Occipital lobe (tissue), 2 donors: ENCODE results near the gene EME2. TPM values are rescaled to one million over a fixed set of nuclear protein-coding genes. Genes with fewer than 3 reads are reported as not detected.
"Not testable (repeated sequence)": the region's sequence is repeated elsewhere in the genome, so short reads cannot be mapped to it uniquely, and the experiment has no call there.

Experiments used
- DNase-seq: peaks from one replicate; lab custom pipeline; 2025; lab: John Stamatoyannopoulos, UW
- total RNA-seq: library from RNA; depleted of rRNA; stranded (reverse); fragments of >200 nt; gene quantifications from one replicate; pipeline ENCODE4 v1.2.3, GENCODE V29; 2014

Gene EME2, protein sequence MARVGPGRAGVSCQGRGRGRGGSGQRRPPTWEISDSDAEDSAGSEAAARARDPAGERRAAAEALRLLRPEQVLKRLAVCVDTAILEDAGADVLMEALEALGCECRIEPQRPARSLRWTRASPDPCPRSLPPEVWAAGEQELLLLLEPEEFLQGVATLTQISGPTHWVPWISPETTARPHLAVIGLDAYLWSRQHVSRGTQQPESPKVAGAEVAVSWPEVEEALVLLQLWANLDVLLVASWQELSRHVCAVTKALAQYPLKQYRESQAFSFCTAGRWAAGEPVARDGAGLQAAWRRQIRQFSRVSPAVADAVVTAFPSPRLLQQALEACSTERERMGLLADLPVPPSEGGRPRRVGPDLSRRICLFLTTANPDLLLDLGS
- 6.9 TPM for total RNA-seq

DNA sequence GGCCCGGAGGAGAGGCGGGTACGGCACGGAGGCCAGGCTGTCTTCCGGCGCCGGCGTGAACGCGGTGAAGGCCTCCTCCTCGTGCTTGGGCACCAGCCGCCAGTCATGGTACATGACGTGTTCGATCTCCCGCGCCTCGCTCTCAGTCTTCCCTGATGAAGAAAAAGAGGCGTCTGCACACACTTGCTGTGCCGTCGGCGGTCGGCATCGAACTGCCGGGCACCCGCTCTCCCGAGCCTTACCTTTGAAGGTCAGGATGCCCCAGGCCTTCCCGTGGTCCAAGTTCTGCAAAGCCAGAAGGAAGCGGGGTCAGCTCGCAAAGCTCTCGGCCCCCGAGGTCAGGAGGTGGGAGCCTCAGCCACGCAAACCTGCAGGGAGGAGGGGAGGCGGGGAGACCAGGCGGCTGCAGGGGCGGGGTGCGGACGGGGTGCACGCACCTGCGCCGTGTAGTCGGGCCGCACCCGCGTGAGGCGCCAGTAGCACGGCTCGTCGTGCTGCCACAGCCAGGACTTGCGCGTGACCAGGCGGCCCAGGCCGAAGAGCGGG, at the start of gene EME2:
TSS of gene EME2 (plus strand) at position 449 of the 546 bp plus-strand sequence. CDS start 418 bp downstream, outside the sequence.
- DNase-seq = no peak

DNA sequence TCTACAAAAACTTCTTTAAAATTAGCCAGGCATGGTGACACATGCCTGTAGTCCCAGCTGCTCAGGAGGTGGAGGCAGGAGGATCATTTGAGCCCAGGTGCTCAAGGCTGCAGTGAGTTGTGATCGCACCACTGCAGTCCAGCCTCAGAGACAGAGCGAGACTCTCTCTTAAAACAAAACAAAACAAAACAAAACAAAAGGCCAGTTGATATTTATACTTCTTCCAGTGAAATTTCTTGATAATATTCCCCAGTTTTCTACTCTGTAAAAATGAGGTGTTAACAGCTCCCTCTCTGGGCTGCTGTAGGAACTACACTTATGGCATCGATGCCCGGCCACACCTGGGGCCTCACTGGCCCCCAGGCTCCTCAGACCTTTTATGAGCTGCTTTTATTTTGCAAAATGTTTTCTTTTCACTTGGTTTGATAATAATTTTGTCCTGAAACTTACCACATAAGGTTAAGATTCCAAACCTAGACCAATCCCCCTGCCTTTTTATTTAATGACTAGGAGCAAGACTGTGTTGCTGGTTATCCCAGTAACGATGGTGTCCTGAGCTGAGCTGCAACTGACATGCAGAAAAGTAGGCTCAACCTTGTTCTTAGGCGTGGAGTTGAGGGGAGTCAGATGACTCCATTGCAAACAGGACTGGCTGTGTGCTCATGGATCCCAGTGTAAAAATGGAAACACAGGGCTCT, 49.0 kb upstream of the EME2 start:
- no peak for DNase-seq

DNA sequence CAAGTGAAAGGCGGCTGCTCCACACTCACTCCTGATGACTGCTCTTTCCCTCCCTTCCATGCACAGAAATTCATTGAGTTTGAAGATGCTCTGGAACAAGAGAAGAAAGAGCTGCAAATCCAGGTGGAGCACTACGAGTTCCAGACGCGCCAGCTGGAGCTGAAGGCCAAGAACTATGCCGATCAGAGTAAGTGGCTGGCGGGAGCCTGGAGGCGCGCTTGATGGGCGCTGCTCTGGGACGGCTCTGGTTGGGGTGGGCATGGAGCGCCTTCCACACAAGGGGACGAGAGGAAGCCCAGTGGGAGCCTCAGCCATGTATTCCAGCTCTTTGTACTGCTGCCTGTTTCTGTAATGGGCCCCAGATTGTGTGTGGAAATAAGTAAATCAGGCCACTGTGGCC, 48.1 kb upstream of the EME2 start:
- DNase-seq = no peak

DNA sequence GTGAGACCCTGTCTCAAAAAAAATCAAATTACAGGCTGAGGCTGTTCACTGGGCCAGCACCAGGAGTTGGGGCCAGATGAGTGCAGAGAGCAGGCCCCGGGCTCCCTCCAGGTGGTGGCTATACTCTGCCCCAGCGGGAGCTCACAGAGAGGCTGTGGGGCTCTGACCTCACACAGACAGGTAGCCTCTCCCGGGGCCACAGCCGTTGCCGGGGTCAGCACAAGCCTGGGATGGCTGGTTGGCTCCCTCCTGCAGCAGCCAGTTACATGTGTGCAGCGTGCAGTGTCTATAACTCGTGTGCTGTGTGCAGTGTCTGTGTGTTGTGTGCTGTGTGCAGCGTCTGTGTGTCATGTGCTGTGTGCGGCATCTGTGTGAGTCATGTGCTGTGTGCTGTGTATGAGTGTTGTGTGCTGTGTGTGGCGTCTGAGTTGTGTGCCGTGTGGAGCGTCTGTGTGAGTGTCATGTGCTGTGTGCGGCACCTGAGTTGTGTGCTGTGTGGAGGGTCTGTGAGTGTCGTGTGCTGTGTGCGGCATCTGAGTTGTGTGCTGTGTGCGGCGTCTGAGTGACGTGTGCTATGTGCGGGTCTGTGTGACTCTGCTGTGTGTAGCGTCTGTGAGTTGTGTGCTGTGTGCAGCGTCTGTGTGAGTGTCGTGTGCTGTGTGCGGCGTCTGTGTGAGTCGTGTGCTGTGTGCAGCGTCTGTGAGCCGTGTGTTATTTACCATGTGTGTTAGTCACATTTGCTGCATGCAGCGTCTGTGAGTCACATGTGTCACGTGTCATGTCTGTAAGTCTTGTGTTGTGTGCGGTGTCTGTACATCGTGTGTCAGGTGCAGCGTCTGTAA, 45.7 kb upstream of the EME2 start:
- DNase-seq = no peak

DNA sequence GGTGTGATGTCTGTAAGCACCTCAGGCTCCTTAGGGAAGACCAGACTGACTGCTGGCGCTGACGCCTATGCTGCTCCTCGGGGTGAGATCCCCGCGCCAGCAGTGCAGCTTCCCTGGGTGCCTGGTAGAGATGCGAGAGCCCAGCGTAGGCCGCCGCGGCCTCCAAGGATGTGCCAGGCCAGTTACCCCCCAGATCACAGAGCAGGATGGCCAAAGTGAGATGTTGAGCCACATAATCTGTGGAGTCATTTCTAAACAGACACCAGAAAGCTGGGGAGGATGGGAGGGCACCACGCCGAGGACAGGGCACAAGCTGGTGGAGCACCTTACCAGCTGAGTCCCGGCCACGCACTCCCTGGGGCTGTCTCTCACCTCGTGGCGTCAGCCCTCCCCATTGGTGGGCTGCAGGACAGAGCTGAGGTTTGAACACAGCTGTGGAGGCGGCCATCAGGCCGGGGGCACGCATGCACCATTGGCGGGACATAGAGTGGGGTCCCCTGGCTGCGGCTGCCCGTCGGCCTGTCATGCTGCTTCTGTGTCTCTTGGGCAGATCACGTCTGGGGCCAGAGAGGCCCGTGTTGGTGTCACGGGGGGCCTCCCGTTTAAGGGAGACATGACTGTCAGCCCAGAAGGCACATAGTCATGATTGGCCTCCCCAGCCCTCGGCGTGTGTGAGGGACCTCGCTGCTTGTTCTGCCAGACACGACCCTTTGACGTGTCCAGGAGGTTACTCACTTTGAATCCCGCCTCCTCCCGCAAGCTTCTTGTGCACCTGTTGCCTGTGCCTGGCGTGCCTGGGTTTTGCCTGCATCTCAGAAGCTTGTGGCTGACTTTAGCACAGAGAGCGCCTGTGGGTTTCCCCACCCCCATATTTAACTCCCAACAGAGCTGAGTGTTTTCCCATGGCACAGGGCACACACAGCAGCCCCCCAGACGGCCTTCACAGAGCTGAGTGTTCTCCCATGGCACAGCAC, 44.7 kb upstream of the EME2 start:
- no peak for DNase-seq

DNA sequence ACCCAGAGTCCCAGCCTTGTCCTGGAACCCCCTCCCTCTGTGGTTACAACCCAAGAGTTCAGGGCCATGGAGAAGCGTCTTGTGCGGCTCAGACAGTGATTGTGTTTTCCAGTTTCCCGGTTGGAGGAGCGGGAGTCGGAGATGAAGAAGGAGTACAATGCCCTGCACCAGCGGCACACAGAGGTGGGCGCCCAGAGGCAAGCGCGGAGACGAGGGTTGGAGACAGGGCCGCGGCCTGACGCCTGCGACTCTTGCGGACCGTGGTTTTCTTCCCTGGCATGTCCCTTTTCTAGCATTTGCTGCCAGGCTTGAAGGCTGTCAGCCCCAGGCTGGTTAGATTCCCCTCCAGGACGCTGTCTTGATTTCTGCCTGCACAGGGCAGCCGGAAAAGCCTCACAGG, 43.6 kb upstream of the EME2 start:
- no peak for DNase-seq

DNA sequence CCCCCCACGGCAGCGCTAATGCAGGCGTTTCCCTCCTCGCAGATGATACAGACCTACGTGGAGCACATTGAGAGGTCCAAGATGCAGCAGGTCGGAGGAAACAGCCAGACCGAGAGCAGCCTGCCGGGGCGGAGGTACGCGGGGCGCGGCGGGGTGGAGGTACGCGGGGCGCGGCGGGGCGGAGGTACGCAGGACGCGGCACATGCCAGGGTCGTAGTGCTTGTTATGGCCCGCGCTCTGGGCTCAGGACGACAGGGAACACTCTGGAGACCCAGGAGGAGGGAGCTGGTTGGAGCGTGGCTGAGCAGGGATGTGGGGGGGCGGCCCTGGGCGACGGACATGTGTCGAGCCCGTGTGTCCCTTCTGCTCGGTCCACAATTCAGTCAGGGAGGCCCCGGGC, 43.2 kb upstream of the EME2 start:
- no peak for DNase-seq

DNA sequence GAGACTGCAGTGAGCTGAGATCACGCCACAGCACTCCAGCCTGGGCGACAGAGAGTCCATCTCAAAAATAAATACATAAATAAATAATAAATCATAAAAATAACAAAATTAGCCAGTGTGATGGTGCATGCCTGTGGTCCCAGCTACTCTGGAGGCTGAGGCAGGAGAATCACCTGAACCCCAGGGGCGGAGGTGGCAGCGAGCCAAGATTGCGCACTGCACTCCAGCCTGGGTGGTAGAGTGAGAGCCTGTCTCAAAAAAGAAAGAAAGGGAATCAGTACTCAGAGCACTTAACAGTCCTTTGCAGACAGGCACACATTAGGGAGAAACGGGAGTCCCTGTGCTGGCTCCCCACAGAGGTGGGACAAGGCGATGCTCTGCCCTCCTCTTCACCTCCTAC, 41.5 kb upstream of the EME2 start:
- no peak for DNase-seq

DNA sequence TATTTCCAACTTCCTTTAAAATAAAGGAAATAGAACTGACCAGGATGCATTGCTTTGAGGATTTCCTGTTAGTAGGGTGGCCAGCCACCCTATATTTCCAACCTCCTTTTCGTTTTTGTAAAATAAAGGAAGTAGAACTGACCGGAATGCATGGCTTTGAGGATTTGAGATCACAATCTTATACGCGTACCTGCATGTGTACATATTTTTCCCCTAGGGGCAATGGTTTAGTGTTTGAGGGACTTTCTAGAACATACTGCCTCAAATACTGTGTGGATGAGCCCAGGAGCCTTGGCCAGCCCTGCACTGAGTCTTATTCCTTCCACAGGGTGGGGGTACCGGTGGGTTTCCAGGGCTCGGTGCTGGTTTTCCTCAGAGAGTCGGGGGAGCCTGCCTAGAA, 41.0 kb upstream of the EME2 start:
- DNase-seq = no peak

DNA sequence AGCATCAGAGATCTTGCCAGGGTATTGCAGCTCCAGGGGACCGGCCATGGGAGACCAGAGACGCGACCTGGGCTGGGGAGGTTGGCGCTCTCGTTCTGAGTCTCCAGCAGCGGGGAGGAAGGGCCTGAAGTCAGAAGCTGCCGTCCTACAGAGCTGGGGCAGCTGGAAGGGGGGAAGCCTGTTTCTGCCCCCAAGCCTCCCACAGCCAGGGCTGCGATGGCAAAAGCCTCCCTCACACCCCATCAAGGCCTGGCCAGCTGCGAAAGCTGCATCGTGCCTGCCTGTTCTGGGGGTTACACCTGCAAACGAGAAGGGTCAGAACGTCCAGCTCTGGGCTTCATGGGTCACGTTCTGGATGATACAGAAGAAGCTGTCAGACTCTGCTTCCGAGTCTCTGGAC, 40.5 kb upstream of the EME2 start:
- DNase-seq = no peak

DNA sequence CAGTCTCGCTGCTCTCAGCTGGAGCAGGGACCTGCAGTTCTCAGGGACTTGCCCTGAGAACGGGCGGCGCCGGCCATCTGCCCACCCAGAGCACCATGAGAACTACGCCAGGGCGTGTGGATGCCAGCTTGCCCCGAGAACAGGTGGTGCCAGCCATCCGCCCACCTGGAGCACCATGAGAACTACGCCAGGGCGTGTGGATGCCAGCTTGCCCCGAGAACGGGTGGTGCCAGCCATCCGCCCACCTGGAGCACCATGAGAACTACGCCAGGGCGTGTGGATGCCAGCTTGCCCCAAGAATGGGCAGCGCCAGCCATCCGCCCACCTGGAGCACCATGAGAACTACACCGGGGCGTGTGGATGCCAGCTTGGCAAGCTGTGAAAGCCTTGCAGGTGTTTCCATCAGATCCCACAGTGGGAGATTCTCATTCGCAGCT, 40.0 kb upstream of the EME2 start:
- not testable (repeated sequence) for DNase-seq

DNA sequence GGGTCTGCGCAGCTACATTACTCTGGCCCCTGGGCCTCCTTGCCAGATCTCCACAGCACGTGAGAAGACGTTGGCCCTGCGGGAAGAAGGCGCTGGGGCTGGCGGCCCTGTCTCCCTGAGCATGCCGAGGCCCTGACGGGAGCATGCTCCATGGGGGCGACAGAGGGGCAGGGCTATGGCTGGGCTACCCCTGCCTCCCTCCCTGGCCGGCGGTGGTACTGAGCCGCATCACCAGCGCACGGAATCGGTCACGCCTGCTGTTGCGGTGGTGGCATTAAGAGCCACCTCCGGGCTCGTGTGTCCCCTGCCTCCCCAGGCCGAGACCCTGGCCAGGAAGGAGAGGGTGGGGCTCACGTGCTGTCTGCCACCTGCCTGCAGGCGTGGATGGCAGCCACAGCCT, 38.5 kb upstream of the EME2 start:
- no peak for DNase-seq

DNA sequence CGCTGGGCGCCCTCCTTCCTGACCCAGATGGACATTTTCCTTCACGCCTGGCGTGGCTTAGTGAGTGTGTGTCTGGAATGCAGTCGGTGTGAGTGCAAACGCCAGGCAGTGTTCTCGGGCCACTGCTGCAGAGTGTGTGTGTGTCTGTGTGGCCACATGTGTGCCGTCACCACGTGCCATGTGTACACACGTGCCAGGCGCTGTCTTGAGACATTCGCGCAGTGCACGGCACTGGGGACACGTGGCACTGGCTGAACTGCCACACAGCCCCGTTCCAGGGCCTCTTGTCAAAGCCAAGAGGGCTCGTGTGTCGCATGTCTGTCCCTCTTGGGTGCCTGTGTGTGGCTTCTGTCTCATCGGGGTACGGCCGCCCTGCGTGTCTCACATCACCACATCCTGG, 37.8 kb upstream of the EME2 start:
- DNase-seq = no peak

DNA sequence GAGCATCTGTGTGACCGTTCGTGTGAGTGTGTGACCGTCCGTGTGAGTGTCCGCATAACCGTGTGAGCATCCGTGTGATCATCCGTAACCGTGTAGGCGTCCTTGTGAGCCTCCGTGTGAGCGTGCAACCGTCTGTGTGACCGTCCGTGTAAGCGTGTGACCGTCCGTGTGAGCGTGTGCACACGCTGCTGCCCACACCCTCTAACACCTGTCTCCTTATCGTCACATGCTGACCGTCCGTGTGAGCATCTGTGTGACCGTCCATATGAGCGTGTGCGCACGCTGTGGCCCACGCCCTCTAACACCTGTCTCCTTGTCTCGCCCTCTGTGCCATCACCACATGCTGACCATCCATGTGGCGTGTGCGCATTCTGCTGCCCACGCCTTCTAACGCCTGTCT, 32.4 kb upstream of the EME2 start:
- DNase-seq = no peak

DNA sequence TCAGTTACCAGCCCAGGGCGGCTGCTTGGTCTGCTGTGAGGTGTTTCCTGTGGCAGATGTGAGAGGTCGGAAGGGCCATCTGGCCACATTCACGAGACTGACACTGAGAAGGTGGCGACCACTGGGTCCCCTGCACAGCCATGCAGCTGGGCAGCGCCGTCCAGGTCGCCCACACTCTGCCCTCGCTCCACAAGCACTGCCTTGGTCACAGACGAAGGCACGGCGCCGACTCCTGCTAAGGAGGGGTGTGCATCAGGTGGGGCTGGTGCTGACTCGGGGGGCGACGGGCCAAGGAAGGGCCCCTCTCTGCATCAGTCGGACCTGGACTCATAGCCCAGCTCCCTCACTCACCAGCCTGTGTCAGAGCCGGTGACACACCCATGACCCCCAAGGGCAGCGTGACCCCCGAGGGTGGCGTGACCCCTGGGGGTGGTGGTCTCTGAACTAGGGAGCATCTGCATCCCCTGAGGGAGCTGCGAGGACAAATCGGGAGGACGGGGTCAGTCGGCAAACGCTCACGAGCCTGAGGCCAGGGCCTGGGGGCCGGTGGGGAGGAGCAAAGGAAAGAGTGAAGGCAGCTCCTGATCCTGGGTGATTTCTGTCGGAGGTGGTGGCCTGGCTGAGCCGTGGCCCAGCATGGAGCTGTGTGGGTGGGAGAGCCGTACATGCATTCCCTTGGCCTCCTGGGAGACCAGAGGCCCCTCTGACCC, 31.7 kb upstream of the EME2 start:
- DNase-seq = no peak

DNA sequence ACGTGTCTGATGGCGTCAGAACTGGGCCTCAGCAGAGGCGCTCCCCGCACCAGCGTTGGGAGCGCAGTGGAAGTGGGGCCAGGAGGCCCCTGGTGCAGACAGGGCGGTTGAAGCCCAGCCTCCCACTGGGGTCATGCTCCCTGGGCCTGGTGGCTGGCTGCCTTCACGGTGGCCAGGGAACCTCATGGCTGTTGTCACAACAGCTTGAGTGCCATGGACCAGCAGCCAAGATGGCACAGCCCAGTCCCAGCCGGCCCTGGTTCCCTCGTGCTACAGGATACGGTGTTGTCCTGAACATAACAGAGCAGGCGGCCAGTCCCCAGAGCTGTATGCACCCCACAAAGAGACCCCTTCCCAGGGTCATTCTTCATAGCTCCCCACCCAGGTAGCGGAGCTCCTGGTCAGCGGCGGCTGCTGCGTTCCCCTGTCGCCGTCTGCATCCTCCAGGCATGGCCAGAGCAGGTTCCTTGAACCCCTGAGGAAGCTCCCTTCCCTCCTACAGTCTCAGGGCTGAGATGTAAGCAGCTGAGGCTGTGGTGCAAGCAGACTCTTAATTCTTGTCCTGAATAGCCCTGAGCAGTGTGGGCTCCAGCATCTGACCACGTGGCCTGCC, 31.0 kb upstream of the EME2 start:
- DNase-seq = no peak

DNA sequence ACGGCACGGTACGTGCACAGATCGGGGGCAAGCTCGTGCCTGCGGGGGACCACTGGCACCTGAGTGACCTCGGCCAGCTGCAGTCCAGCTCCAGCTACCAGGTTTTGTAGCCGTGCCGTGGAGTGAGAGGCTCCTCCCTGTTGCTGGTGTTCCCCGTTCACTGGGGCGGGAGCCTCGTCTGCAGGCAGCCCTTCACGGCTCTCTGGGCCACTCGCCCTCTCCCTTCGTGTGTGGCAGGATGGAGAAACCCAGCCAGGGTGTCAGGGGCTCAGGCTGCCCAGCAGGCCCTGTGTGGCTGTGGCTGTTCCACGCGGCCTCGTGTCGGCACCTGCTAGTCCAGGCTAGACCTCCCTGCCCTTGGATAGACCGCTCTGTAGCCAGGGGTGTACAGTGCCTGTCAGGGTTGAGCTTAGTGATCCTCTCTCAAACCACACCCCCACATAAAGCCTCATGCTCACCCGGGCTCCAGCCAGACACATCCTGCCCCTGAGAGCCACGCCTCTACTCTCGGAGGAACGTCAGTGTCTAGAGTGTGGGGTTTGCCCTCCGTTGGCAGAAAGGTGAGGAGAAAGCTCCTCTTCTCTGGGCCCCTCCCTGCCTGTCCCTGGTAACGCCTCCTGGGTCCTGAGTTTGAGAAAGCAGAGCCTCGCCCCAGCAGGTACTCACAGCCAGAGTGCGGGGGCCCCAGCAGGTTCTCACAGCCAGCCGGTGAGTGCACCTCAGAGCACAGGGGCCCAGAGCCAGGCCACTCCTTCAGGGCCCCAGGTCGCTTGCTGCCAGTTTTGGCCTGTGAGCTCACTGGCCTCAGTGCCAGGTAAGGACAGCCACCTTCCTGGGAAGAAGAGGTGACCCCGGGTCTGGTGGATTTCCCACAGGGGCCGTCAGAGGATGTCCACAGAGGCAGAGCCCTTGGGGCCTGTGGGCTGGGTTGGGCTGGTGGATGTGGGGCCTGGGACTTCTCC, 29.0 kb upstream of the EME2 start:
- DNase-seq = no peak

DNA sequence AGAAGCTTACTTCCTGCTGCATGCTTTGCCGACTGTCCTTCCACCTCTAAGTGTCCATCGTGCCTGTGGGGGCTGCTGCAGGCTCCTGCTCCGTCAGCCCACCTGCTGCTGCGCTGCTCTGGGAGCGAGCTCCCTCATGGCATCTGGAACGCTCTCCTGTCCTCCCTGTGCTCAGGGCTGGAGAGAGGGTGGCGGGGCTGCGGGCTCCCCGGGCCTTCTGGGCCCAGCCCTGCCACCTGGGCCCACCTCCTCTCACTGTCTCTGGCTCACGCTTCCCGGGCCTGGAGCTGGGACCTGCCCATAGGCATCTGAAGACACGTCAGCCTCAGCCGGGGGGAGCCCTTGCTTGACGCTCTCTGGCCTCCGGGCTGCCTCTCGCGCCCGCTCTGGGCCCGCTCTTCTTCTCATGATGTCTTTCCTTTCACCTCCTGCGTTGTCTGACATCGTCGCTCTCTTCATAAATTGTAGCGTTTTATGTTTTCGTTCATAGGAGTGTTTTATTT, 28.2 kb upstream of the EME2 start:
- no peak for DNase-seq
